ENCODE measurements around the gene RNU1-3.
"Not testable (repeated sequence)": the region's sequence is repeated elsewhere in the genome, so short reads cannot be mapped to it uniquely, and the experiment has no call there.

The RNU1-3 gene

DNA sequence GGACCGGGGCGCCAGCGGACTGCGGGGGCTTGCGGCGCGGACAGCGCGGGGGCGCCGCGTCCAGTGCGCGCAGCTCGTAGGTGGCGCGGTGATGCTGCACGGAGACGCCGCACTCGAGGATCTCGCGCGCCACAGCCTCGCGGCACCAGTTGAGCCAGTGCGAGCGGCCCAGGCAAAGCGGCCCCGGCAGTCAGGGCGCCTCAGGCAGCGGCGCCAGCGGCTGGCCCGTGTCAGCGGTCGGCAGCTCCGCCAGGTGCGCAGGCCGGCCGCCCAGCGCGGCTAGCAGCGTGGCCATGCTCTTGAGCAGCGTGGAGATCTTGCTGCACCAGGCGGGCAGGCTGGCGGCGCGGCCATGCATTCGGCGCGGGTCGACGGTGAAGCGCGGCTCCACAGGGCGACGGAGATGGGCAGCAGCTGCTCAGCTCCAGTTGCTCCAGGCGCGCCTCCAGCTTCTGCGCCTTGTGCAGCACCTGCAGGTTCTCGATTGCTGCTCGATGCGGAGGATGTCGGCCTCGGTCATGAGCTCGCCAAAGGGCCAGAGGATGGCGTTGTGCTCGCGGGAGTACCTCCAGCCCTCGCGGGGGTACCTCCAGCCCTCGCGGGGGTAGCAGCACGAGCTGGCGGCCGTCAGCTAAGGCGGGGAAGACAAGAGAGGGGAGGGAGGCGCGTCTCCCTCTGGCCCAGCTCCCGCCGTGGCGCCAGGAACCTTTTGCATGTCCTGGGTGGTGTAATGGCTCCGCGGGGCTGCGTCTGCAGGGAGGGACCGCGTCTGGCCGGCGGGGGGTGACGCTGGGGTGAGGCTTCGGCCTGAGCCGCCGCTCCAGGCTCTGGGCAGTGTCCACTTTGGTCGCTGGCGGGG, 26.9 kb upstream of the RNU1-3 start:
- DNase-seq = not testable (repeated sequence)

DNA sequence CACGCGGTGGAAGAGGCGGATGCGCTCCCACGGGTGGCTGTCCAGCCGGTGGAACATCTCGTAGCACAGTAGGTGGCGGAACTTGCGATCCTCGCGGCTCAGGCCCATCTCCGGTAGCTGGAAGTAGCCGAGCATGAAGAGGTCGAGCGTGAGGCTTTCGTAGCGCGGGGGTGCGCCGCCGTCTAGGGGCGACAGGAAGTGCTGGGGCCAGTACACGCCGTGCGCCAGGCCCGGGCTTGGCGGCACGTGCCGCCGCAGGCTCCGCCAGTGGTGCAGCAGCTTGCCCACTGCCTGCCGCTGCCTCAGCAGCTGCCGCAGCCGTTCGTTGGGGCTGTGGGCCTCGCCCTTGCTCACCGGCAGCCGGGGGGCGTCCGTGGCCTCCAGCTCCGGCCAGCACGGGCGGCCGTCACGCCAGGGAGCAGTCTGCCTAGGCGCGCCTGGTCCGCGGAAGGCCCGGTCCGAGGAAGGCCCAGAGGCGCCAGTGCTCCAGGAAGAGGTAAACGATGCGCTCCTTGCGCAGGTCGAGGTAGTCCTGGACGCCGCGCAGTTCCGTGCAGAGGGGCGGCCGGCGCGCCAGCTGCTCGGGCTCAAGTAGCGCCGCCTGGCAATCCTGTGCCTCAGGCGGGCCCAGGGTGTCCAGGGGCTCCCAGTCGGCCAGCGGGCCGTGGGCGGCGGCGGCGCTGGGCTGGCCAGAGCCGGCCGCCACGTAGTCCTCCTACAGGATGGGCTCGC, 26.1 kb upstream of the RNU1-3 start:
- DNase-seq = not testable (repeated sequence)

DNA sequence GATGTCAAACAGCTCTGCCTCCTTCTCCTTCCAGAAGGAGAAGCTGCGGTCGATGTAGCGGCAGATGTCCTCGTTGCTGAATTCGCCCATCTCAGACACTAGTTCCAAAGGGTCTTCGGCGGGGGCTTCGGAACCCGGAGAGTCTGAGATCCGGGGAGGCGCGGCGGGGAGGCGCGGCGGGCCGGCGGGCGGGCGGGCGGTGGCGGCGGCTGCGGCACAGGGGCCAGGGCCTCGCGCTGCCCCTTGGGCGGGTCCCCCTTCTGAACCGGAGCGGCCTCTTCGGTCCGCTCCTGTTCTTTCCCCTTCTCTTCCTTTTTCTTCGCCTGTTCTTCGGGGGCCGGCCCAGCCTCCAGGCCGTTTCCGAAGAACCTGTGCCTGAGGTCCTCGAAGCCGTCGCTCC, 25.5 kb upstream of the RNU1-3 start:
- DNase-seq = not testable (repeated sequence)

DNA sequence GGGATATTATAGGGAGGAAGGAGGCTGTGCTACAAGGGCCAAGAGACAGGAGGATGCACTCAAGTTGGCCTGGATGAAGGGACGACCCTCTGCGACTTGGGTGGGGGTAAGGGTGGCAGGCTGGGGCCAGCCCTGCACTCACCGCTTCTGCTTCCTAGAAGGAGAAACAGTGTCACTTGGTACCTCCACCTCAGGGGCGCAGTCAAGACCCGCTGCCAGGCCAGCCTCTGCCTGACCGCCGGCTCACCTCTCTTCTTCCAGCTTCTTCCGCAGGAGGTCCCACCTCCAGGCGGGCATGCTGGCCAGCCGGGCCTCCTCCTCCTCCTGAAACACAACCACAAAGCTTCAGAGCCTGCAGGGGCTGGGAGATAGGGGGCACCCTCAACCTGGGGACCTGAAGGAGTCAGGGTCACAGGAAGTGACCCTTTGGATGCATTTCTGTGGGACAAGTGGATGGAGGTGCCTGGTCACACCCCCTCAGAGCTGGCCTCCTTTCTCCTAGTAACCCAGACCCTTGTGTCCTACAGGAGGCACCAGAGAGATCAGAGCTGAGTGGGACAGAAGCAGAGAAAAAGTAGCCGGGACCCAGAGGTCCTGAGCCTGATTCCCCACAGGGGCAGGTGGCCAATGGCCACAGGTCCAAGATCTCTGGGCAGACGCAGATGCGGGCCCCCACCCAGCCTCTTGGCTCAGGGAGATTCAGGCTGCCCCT, 24.4 kb upstream of the RNU1-3 start:
- DNase-seq = not testable (repeated sequence)

DNA sequence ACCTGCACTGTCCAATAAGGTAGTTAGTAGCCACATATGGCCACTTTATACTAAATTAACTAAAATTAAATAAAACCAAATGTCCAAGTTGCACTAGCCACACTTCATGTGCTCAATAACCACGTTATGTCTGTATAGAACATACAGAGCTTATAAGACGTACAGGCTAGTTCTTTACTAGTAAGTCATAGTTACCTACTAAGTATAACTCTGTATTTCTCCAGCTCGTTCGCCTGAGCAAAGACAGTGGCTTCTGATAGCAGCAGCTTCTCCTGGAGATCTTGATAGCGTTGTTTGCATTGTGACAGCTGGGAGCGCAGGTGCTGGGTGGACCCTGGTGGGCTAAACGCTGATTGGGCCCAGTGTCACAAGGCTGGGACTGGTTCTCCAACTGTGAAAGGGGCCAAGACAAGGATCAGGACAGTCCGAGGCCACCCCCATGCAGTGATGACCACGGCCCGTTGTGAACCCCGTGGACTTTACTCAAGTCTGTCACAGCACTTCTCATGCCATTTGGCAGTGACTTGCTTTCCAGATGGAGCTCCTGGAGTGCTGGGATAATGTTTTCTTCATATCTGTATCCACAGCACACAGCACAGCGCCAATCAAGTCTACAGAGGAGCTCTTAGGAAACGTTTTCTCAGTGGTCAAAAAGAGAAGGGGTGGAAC, 20.5 kb upstream of the RNU1-3 start:
- not testable (repeated sequence) for DNase-seq

DNA sequence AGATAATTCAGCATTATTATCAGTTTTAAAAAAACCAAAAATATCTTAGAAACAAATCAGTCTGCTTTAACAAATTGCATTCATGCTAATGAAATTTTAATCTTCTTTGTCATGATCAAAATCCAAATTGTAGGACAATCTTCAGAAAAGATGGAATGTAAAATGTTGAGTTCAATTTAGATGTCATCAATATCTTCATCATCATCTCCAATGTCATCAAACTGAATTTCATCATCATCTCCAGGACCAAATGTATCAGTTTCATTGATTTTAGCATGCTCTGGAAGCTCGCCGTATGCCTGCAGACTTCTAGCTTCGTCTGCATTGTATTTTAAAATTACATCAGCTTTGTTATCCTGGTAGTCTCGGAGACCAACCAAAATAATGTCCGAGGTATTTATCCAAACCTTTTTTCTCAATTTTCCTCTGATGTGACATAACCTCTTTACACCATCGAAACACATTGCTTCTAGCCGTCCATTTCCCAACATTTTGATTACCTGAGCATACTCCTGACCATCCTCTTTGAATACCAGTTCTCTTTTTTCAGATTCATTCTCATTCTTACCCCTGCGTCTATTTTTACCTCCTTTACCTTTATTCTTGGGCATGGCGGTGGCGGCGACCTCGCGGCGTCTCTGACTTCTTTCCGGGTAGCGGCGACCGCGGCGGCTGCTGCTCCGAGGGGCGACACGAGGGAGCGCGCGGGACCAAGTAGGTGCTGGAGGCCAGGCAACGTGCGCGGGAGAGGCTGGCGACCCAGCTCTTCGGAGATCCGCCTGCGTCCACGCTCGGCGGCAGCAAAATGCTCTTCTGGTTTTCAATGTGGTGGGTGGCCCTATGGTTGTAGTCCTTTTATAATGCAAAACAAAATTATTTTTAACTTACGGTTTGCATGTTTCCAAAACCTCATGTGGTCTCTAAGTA, 19.0 kb upstream of the RNU1-3 start:
- DNase-seq = not testable (repeated sequence)

DNA sequence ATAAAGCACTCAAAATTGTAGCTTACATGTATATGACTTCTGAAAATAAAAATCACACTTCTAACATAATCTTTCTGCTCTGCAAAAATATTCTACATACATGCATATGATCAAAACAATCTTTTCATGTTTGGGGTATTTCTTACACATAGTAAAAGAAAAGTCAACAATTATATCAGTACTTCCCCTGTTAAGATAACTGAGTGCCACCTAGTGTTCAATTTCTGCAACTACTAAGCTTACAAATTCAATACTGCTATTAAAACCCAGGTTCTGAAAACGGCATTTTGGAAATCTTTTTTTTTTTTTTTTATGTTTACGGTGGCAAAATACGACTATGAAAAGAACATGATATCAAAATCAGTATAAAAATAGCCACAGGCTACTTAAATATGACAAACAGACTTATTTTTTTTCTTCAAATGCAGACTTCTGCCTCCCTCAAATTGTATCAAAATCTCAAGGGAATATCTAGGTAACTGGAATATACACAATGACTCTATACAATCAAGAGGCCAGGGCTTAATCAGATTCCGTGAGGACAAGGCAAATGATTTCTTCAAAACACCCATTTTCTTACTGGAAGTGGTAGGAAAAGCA, 18.1 kb upstream of the RNU1-3 start:
- DNase-seq = not testable (repeated sequence)

DNA sequence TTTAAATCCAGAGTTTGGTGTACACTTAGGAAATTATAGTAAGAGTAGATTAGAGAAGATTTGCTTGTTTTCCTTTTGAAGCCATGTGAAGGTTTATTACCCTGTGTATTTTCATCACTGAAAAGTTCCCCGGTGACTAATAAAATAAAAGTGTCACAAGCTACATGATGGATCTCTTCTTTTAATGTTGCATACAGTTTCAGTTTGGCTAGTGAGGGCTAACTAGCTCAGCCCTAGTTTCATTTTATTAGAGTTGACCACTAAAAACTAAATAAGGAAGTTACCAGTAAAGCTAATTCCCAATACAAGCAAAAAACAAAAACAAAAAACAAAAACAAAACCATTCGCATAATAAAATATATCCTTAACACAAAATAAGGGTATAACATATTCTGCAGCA, 17.4 kb upstream of the RNU1-3 start:
- DNase-seq = not testable (repeated sequence)

DNA sequence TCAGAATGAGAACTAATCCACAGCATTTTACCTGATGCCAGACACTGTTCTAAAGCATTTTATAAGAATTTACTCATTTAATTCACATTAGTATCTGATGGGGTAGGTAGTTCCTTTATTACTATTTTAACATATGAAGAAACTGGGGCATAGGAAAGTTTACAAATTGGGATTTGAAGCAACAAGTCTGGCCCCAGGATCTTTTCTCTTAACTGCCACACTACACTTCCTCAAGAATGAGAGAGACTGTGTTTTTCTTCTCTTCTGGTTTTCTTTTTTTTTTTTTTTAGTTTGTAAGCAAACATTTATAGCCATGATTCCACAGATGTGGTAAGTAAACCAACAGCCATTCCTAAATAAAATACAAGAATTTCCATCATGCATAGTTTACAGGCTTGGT, 16.1 kb upstream of the RNU1-3 start:
- DNase-seq = not testable (repeated sequence)

DNA sequence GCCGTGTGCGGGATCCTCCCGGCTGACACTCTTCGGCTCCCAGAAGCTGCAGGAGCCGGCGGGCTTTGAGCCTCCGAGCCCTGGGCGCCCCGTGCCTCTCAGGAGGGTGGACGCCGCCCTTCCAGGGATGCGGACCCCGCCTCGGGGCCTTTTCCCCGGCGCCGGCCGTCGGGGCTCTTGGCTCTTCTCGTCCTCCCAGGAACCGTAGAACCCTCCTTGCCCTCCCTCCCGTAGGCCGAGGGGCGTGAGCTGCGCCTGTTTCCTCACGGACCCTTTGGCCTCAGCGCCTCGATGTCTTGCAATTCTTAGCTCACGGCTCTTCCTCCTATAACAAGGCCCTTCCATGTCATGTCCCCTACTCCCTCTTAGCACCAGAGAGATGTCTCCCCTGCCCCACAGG, 13.6 kb upstream of the RNU1-3 start:
- not testable (repeated sequence) for DNase-seq

DNA sequence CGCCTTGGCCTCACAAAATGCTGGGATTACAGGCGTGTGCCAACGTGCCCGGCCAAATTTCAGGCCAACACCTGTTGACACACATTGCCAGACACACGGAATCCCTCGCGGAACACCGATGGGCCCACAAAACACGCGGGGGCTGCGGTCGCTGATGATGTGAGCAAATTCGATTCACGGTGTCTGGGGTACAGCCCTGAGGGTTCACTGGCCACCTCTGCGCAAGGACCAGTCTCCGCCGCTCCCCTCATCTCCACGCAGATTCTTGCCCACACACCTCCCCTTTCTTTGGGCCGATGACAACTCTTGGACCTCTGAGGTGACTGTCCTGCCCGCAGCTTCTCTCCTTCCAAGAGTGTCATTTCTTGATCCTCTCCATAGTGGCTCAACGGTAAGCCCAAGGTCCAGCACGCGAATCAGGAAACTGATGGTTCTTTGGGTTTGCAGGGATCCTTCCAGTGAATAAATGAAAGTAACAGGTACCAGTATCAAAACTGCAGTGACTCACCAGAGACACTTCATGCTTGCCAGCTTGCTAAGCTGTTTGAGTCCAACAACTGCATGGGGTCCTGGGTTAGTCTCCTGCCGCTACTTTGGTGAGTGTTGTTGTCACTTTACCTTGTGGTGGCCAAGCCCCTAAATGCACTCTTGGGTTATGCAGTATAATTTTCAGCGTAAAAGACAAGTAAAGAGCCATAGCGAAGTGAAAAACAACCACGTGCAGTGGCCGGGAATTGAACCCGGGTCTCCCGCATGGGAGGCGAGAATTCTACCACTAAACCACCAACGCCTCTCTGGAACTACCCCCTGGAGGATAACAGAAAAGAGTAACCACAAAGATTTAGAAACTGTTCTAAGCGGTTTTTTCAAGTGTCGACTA, 11.0 kb upstream of the RNU1-3 start:
- no peak for DNase-seq

DNA sequence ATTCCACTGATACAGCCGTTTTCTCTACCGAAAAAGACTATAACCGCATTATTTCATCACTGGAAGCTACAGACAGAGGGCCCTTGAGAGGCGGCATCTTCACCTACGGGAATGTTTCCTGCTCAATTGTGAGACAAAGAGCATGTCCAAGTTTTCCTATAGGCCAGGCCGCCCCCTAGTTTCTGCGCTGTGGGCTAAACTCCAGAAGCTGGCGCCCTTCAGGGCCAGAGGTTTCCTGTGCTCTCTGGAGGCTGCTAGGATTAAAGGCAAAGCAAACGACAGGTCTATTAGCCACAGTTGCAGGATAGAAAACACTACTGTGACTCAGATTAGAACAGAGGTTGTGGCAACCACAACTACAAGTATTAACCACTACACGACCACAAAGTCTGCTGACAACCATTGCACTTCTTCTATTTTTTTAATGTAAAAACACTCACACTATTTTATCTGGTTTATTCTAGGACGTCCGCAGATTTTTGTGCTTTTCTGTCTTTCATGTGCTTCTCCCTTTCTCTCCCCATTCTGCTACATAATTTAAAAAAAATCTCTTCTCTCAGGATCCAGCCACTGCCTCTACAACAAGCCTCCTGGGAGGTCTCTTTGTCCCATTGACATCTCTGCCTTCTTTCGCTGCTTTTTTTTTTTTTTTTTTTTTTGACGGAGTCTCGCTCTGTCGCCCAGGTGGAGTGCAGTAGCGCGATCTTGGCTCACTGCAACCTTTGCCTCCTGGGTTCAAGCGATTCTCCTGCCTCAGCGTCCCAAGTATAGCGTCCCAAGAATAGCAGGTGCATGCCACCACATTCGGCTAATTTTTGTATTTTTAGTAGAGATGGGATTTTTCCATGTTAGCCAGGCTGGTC, 10.1 kb upstream of the RNU1-3 start:
- DNase-seq = not testable (repeated sequence)

DNA sequence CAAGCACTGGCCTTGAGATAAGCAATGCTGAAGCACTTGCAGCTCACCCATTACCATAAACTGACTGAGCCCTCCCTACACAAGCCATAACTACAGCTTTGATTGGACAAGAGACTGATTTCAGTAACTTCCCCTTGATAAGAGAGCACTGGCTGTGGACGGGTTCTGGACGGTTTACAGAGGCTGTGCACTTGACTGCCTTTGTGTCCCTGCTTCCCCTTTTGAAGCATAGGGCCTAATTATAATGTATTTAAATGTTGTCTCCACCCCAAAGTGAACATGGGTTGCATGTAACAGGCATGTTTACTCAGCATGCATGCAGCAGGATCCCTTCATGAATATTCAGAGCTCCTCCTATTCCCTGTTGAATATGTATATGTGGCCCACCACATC, 8.4 kb upstream of the RNU1-3 start:
- not testable (repeated sequence) for DNase-seq

DNA sequence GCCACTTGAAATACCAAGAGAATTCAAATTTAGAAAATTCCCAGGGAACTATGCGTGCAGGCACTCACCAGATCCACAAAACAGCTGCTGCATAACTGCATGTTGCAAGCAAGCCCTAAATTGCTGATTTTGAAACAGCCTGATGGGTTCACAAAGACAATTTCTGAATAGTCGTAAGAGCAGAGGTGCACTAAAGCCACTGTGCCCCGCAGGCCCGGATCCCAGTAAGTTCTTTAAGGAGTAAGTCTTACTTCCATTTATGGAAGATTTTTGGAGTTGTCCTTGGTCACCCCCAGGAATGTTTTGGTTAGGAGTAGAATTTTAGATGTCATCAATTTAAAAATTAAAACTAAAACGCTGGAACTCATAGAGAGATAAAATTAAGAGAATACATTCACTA, 7.2 kb upstream of the RNU1-3 start:
- DNase-seq = not testable (repeated sequence)

DNA sequence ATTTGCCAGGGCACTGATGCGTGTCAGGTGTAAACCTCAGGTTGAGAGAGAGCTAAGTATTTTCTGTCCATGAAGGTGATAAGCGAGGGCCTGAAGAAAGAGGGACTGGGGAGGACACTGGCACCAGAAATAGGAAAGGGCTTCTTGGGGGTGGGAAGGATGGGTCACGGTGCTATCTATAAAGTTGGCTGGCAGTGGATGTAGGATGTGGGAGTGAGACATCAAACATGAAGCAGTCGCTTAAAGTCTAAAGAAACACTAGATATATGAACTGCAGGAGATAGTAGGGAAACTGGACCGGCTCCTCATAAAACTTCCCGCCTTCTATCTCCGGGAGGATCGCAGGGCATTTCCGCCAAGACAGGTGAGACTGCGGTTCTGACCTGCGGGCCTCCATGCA, 912 bp downstream of the RNU1-3 start:
- DNase-seq = not testable (repeated sequence)

DNA sequence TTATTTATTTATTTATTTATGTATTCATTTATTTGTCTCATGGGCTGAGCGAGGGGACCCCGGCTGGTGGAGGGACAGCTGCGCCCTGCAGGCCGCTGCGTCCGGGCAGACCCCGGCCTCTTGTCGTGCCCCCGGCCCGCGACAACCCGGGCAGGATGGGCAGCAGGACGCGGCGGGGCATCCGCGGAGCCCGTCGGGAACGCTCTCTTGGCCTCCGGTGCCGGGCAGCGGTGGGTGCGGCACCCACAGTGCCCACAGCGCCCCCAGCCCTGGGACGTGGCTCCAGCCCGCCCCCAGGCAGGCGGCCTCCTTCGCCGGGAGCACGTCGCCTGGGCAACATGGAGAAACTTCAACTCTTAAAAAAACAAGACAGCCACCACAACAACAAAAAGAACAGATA, 8.5 kb downstream of the RNU1-3 start:
- DNase-seq = not testable (repeated sequence)

DNA sequence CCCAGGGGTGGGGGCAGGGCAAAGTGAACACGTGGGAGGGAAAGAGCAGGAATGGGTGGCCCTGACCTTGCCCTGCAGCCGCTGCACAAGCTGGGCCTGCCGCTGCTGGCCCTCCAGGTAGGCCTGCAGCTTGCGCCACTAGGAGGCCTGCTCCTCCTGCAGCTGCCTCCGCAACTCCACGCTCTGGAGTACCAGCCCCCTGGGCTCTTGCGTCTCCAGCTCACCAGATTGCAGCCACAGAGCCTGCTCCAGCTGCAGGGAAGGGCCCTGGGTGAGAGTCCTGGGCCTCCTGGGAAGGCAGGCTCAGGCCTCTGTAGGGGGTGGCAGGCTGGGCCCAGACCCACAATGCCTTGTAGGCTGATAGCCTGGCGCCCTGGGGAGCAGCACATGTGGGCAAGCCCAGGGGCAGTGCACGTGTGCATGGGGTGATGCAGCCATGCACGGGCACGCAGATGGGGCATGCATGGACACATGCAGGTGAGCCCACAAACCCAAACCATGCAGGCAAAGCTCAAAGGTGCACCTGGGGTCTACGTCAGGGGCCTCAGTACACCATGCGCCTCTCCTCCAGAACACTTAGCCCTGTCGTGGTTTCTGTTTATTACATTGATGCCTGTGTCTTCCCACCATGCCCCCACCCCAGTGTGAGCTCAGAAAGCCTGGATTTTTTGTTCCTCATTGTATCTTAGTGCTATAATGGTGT, 9.6 kb downstream of the RNU1-3 start:
- not testable (repeated sequence) for DNase-seq

DNA sequence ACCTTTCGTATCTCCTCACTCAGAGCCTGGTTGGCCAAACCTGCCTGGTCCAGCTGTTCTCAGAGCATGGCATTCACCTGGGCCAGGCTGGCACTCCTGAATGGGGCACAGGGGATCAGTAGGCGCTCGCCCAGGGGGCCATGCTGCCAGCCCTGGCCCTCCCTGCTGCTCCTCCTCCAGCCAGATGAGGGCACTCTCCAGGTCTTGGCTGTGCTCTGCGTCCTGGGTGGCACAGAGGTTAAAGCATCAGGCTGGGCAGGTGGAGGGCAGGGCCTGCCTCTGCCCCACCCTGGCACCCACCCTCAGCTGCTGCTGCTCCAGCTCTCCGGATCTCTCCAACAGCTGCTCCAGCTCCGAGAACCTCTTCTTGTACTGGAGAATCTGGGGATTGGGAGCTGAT, 10.2 kb downstream of the RNU1-3 start:
- DNase-seq = not testable (repeated sequence)

DNA sequence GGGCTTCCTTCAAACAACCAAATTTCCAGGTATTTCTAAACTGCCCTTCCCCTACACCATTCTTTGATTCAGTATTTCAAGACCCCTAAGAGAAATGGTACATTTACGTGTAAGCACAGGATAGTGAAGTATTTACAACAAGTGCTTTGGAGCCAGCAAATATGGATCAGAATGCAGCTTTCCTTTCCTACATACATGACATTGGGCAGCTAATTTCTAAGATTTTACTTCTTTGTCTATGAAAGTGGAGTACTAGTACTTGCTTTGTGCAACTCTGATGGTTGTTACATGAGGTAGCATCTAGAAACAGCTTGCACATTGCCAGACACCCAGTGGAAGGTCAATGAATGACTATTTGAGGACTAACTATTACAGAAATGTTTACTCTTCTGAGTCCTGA, 15.2 kb downstream of the RNU1-3 start:
- DNase-seq = not testable (repeated sequence)

Measured in NCI-H526 (cell line).